ENCODE measurements around the gene DPH7. TPM values are rescaled to one million over a fixed set of nuclear protein-coding genes. Genes with fewer than 3 reads are reported as not detected.

Gene DPH7
- polyA plus RNA-seq, 2 of the 4 experiments (the other 2 are of a cell fraction) = 26.7 to 35.2 TPM

GRCh38 chr9:137580954-137581322, 2.2 kb upstream of the DPH7 start:
- 91% methylated on average over 4 of the region's 4 CpGs for WGBS (ENCODE audit: missing lambda C conversion rate)
- FAIRE-seq (no peak), ATAC-seq (no peak), DNase-seq (ENCODE audit: low read depth in 1 of 2, low spot score in 1 of 2) (no peak)
- ChIA-PET POLR2A (interaction anchor here (2.0 kb wide), 1 partner anchor 10 kb away, joined by 9 read pairs; the partner anchor contains the start of gene ZMYND19), CTCF (interaction anchor here (0.8 to 9.7 kb wide), 5 partner anchors 15 to 61 kb away, joined by 3 to 175 read pairs (median 4); partner anchors contain the start of gene ZMYND19)
- H3K4me3 ChIP-seq = no peak overlapping the region
- TF ChIP-seq NPAS2 (CRISPR knock-in tag; IDR thresholded peaks at IDR 0.05; ENCODE audit: borderline replicate concordance) (no peak), MAFK (IDR thresholded peaks at IDR 0.05; ENCODE audit: partially characterized antibody) (peak; percentile 82), POLR2A (IDR thresholded peaks at IDR 0.05; ENCODE audit: low read length) (no peak), ZC3H11A (IDR thresholded peaks at IDR 0.05) (no peak), MYC (IDR thresholded peaks at IDR 0.05; ENCODE audit: borderline replicate concordance, low read length) (no peak)
- no peaks in the 10 kb centered on the region for H3K9me3 ChIP-seq
- H3K4me2 ChIP-seq = no peak overlapping the region
- peaks cover 12% of the 10 kb centered on the region; the same call in 2 of the 3 replicates for H3K4me1 ChIP-seq
- H3K27ac ChIP-seq = no peak overlapping the region

- H3K27ac ChIP-seq = no peak overlapping the region
- CTCF ChIA-PET = interaction anchor here (1.1 to 9.7 kb wide), 6 partner anchors 15 to 62 kb away, joined by 3 to 175 read pairs (median 6); partner anchors contain the start of gene ZMYND19
- ATAC-seq (no peak), FAIRE-seq (no peak), DNase-seq (ENCODE audit: low read depth in 1 of 2, low spot score in 1 of 2) (no peak)
- H3K4me1 ChIP-seq = peaks cover 12% of the 10 kb centered on the region; the same call in 2 of the 3 replicates
- no peak overlapping the region for H3K4me2 ChIP-seq
- no peak overlapping the region for H3K4me3 ChIP-seq
- TF ChIP-seq FOSL2 (IDR thresholded peaks at IDR 0.05) (no peak), FOSL2 (CRISPR knock-in tag; IDR thresholded peaks at IDR 0.05) (no peak), CHD4 (IDR thresholded peaks at IDR 0.05; ENCODE audit: borderline replicate concordance) (no peak), SMC3 (IDR thresholded peaks at IDR 0.05) (no peak), RCOR1 (IDR thresholded peaks at IDR 0.05; ENCODE audit: low read depth, low read length) (no peak), CHD2 (IDR thresholded peaks at IDR 0.05; ENCODE audit: low read length, partially characterized antibody) (no peak), HOXA7 (CRISPR knock-in tag; IDR thresholded peaks at IDR 0.05) (no peak), MAFK (IDR thresholded peaks at IDR 0.05; ENCODE audit: partially characterized antibody) (no peak), PHF8 (IDR thresholded peaks at IDR 0.05; ENCODE audit: borderline replicate concordance, low read depth) (no peak), BCL3 (IDR thresholded peaks at IDR 0.05) (no peak), RAD21 (conservative IDR thresholded peaks at IDR 0.05 in 1 of 2, IDR thresholded peaks at IDR 0.05 in 1 of 2) (no peak), KDM1A (IDR thresholded peaks at IDR 0.05; ENCODE audit: low read depth) (no peak), JUN (IDR thresholded peaks at IDR 0.05) (no peak), ZSCAN20 (CRISPR knock-in tag; IDR thresholded peaks at IDR 0.05) (no peak), NFE2L2 (conservative IDR thresholded peaks at IDR 0.05; ENCODE audit: low read length) (no peak), RNF2 (IDR thresholded peaks at IDR 0.05; ENCODE audit: borderline replicate concordance, low read depth) (no peak), HOXB5 (CRISPR knock-in tag; IDR thresholded peaks at IDR 0.05) (no peak), ZFP36 (IDR thresholded peaks at IDR 0.05; ENCODE audit: borderline replicate concordance, partially characterized antibody) (no peak), E2F6 (IDR thresholded peaks at IDR 0.05; ENCODE audit: borderline replicate concordance, low read depth) (no peak), POLR2A (IDR thresholded peaks at IDR 0.05; ENCODE audit: low read length) (no peak), SREBF2 (IDR thresholded peaks at IDR 0.05) (no peak)
- no peaks in the 10 kb centered on the region for H3K9me3 ChIP-seq
- POLR2A ChIA-PET = interaction anchor here (2.0 kb wide), 1 partner anchor 10 kb away, joined by 9 read pairs; the partner anchor contains the start of gene ZMYND19
- WGBS (ENCODE audit: missing lambda C conversion rate) = 88% methylated on average over 23 of the region's 23 CpGs
Observed at GRCh38 chr9:137580209-137580953, 1.7 kb upstream of the DPH7 start.

Data from A549 (cell line).